DOHH2 (cell line): ENCODE results near the gene NASP.

Source experiments
- H3F3A ChIP-seq: fragments of 200-600 bp; sonication (generic), shearing (Covaris generic); 2 replicates; pipeline ENCODE4 v1.6.0; 2016; ENCODE audit warnings: antibody characterized with exemption, mild to moderate bottlenecking; ENCODE audit not compliant: control insufficient read depth, insufficient read depth
- H3K27ac ChIP-seq: fragments of 200-600 bp; sonication (generic); 2 replicates; pipeline ENCODE4 v1.5.1; 2014; ENCODE audit warnings: low read depth, mild to moderate bottlenecking, low read length, moderate library complexity
- H3K27me3 ChIP-seq: fragments of 200-600 bp; sonication (generic); 2 replicates; pipeline ENCODE4 v1.6.1; 2014; ENCODE audit warnings: mild to moderate bottlenecking, low read length, mixed read lengths; ENCODE audit not compliant: control insufficient read depth
- H3K36me3 ChIP-seq: fragments of 200-600 bp; sonication (generic); 2 replicates; pipeline ENCODE4 v1.6.1; 2014; ENCODE audit warnings: mild to moderate bottlenecking, low read length, moderate library complexity, mixed read lengths; ENCODE audit not compliant: control insufficient read depth
- H3K4me1 ChIP-seq: fragments of 200-600 bp; sonication (generic); 2 replicates; pipeline ENCODE4 v1.6.1; 2014; ENCODE audit warnings: mild to moderate bottlenecking, low read length, mixed read lengths; ENCODE audit not compliant: control insufficient read depth
- H3K4me2 ChIP-seq: fragments of 200-600 bp; sonication (generic); 2 replicates; pipeline ENCODE4 v1.6.0; 2014; ENCODE audit warnings: mild to moderate bottlenecking, low read length, moderate library complexity
- H3K4me3 ChIP-seq: fragments of 200-600 bp; sonication (generic); 2 replicates; pipeline ENCODE4 v1.5.1; 2014; ENCODE audit warnings: mild to moderate bottlenecking, low read length, mixed read lengths
- H3K79me2 ChIP-seq: fragments of 200-600 bp; sonication (generic); 2 replicates; pipeline ENCODE4 v1.6.1; 2014; ENCODE audit warnings: mild to moderate bottlenecking, low read length, mixed read lengths; ENCODE audit not compliant: control insufficient read depth
- H3K9me2 ChIP-seq: fragments of 200-600 bp; sonication (generic); replicated peaks from 2 replicates; pipeline ENCODE4 v1.6.1; 2014; ENCODE audit warnings: mild to moderate bottlenecking, low read length, mixed read lengths; ENCODE audit not compliant: control insufficient read depth
- H3K9me3 ChIP-seq: fragments of 200-600 bp; sonication (generic); 2 replicates; pipeline ENCODE4 v1.6.1; 2014; ENCODE audit warnings: antibody characterized with exemption, low read length, mixed read lengths; ENCODE audit not compliant: control insufficient read depth, insufficient read depth
- H4K20me1 ChIP-seq: fragments of 200-600 bp; sonication (generic); 2 replicates; pipeline ENCODE4 v1.6.0; 2014; ENCODE audit warnings: low read depth, mild to moderate bottlenecking, antibody characterized with exemption, low read length, moderate library complexity; ENCODE audit not compliant: control insufficient read depth, insufficient read depth
- CTCF ChIP-seq: fragments of 200-600 bp; sonication (generic); IDR thresholded peaks from one replicate; pipeline ENCODE4 v1.5.1; 2014; ENCODE audit warnings: antibody characterized with exemption, mild to moderate bottlenecking, low read depth, low read length; ENCODE audit not compliant: poor library complexity, severe bottlenecking
- EZH2phosphoT487 ChIP-seq: fragments of 200-600 bp; sonication (generic); IDR thresholded peaks from 2 replicates; pipeline ENCODE4 v1.6.1; 2017; ENCODE audit warnings: borderline replicate concordance, mild to moderate bottlenecking, antibody characterized with exemption, low read length, moderate library complexity, mixed read lengths

The NASP gene

DNA sequence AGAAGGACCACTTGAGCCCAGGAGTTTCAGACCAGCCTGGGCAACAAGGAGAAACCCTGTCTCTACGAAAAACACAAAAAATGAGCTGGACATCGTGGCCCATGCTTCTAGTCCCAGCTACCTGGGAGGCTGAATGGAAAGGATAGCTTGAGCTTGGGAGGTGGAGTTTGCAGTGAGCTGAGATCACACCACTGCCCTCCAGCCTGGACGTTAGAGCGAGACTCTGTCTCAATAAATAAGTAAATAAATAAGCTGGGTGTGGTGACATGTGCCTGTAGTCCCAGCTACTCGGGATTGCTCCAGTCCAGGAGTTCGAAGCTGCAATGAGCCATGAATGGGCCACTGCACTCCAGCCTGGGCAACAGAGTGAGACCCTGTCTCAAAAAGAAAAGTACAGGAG is 29.6 kb upstream of the NASP start:
- TF ChIP-seq CTCF, result no peak
- TF ChIP-seq EZH2phosphoT487, result no peak
- Histone ChIP-seq H3K4me3 (no peak overlapping the region), H3K9me3 (no peaks in the 10 kb centered on the region), H3K36me3 (peaks cover 37% of the 10 kb centered on the region), H3K27me3 (no peaks in the 10 kb centered on the region), H3K27ac (no peak overlapping the region), H3K4me2 (no peak overlapping the region), H3K4me1 (peaks cover 19% of the 10 kb centered on the region), H3F3A (0 out of 2 replicates have a peak, but pooled peaks cover 3% of the 10 kb centered on the region), H3K79me2 (peaks cover 54% of the 10 kb centered on the region), H3K9me2 (no peaks in the 10 kb centered on the region), H4K20me1 (no peaks in the 10 kb centered on the region)

DNA sequence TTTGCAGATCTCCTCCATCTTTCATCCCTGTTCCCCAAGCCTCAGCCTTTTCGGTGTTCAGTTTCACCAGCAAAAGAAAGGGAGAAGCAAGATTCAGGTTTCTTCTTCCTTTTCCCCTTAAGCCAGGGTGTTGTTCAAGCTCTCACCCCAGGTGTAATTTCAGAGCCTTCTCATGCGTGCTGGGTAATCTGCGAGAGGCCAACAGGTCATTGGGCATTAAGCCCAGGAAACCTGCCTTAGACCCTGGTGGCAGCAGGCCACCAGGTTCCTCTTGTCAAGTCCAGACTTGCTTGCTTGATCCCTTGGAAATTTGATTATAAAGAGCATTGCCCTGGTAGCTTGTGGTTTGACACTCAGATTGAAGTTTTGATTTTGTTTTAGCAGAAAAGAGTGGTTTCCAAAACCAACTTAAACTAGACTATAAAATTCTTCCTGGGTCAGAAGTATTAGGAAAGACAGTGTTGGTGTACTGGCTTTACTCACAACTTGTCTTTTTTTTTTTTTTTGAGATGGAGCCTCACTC is 26.4 kb upstream of the NASP start:
- Histone ChIP-seq H3K9me2 (no peaks in the 10 kb centered on the region), H3K4me2 (no peak overlapping the region), H3F3A (no peaks in the 10 kb centered on the region), H3K9me3 (no peaks in the 10 kb centered on the region), H3K79me2 (peaks cover 44% of the 10 kb centered on the region), H3K36me3 (peaks cover 39% of the 10 kb centered on the region), H3K27ac (no peak overlapping the region), H4K20me1 (no peaks in the 10 kb centered on the region), H3K27me3 (no peaks in the 10 kb centered on the region), H3K4me3 (no peak overlapping the region), H3K4me1 (peaks cover 2% of the 10 kb centered on the region)
- TF ChIP-seq CTCF, result no peak
- no peak for TF ChIP-seq EZH2phosphoT487

GRCh38 chr1:45563843-45564242 is 20.0 kb upstream of the NASP start:
- Histone ChIP-seq H3K9me2 (no peaks in the 10 kb centered on the region), H4K20me1 (no peaks in the 10 kb centered on the region), H3F3A (no peaks in the 10 kb centered on the region; the same call in 1 of the 2 replicates), H3K4me2 (no peak overlapping the region), H3K4me3 (no peak overlapping the region), H3K27ac (no peak overlapping the region), H3K79me2 (peaks cover 12% of the 10 kb centered on the region), H3K27me3 (no peaks in the 10 kb centered on the region), H3K36me3 (peaks cover 43% of the 10 kb centered on the region), H3K4me1 (no peaks in the 10 kb centered on the region), H3K9me3 (no peaks in the 10 kb centered on the region)
- no peak for TF ChIP-seq CTCF
- TF ChIP-seq EZH2phosphoT487, result no peak
